OCI-LY1 (cell line): ENCODE data around the gene RAD51B.

Experiments used
- CTCF ChIP-seq: fragments of 200-600 bp; sonication (generic), shearing (Covaris generic); IDR thresholded peaks from 2 replicates; pipeline ENCODE4 v1.5.1; 2017; ENCODE audit warnings: mild to moderate bottlenecking, antibody characterized with exemption, low read length, moderate library complexity, mixed read lengths
- EZH2 ChIP-seq: fragments of 200-600 bp; sonication (generic), shearing (Covaris generic); IDR thresholded peaks from 2 replicates; pipeline ENCODE4 v1.8.0; 2017; ENCODE audit warnings: borderline replicate concordance, mixed run types, mild to moderate bottlenecking, antibody characterized with exemption, low read length, moderate library complexity, mixed read lengths

DNA sequence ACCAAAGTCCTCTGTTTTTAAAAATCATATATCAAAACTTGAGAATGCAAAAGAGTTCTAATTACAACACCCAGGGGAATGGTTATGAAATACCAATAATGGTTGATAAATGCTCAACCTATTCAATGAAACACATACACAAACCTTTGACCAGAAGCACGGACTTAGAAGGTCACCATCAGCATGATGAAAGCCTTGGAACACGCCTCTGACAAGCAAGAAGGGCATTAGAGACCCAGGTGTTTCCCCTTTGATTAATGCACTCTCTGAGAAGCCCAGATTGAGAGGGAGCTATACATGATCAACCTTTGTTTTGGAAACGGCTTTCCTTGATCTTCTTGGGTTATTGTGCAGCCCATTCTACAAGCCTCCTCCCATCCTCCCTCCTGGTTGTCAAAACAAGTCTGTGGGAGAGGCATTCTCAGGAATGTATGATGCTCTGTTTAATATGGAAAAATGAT is 904.3 kb downstream of the RAD51B start:
- no peak for TF ChIP-seq EZH2
- no peak for TF ChIP-seq CTCF
